Activated naive CD8-positive, alpha-beta T cell treated with anti-CD3 and anti-CD28 coated beads for 36 hours (primary cell): ENCODE data around the gene AKNA. TPM values are rescaled to one million over a fixed set of nuclear protein-coding genes. Genes with fewer than 3 reads are reported as not detected.

Experiments
- DNase-seq: peaks from one replicate; pipeline ENCODE4 v3.0.0; 2021
- H3K27ac Mint-ChIP-seq: one replicate; pipeline ENCODE4 v1.8.0; 2022; ENCODE audit warnings: mild to moderate bottlenecking, moderate library complexity, mixed read lengths
- H3K27me3 Mint-ChIP-seq: one replicate; pipeline ENCODE4 v1.8.0; 2022; ENCODE audit warnings: mild to moderate bottlenecking, mixed read lengths
- H3K36me3 Mint-ChIP-seq: one replicate; pipeline ENCODE4 v1.8.0; 2021; ENCODE audit warnings: mild to moderate bottlenecking, mixed read lengths
- H3K4me1 Mint-ChIP-seq: one replicate; pipeline ENCODE4 v1.8.0; 2021; ENCODE audit warnings: mixed read lengths
- H3K4me3 Mint-ChIP-seq: one replicate; pipeline ENCODE4 v1.8.0; 2022; ENCODE audit warnings: mild to moderate bottlenecking, moderate library complexity, mixed read lengths
- H3K9me3 Mint-ChIP-seq: one replicate; pipeline ENCODE4 v1.8.0; 2022; ENCODE audit warnings: mixed read lengths
- total RNA-seq, 2 experiments: library from RNA; stranded (reverse); gene quantifications; one replicate each; pipeline ENCODE4 v1.2.3, GENCODE V29; 2021

Gene AKNA
- total RNA-seq, 2 experiments from 2014 or later, result 129 to 130 TPM

GRCh38 chr9:114369216-114370130 is 18.3 kb downstream of the AKNA start:
- Mint-ChIP-seq H3K4me1 (peaks cover 82% of the 10 kb centered on the region), H3K36me3 (peaks cover 77% of the 10 kb centered on the region), H3K27ac (peak overlapping the region; percentile 68), H3K9me3 (peaks cover 3% of the 10 kb centered on the region), H3K27me3 (no peaks in the 10 kb centered on the region), H3K4me3 (no peak overlapping the region)
- no peak for DNase-seq

GRCh38 chr9:114367772-114368569 is 19.8 kb downstream of the AKNA start:
- Mint-ChIP-seq H3K4me3 (peak overlapping the region; percentile 7), H3K4me1 (peaks cover 83% of the 10 kb centered on the region), H3K36me3 (peaks cover 77% of the 10 kb centered on the region), H3K27me3 (no peaks in the 10 kb centered on the region), H3K27ac (peak overlapping the region; percentile 93), H3K9me3 (peaks cover 3% of the 10 kb centered on the region)
- no peak for DNase-seq

- H3K4me3 Mint-ChIP-seq, result peak overlapping the region; percentile 51
- peaks cover 3% of the 10 kb centered on the region for H3K9me3 Mint-ChIP-seq
- DNase-seq, result no peak
- H3K4me1 Mint-ChIP-seq, result peaks cover 83% of the 10 kb centered on the region
- H3K36me3 Mint-ChIP-seq, result peaks cover 80% of the 10 kb centered on the region
- no peaks in the 10 kb centered on the region for H3K27me3 Mint-ChIP-seq
- peak overlapping the region; percentile 93 for H3K27ac Mint-ChIP-seq
Observed at GRCh38 chr9:114367366-114367765, 20.4 kb downstream of the AKNA start.

- no peaks in the 10 kb centered on the region for H3K27me3 Mint-ChIP-seq
- peaks cover 78% of the 10 kb centered on the region for H3K4me1 Mint-ChIP-seq
- H3K9me3 Mint-ChIP-seq, result peaks cover 3% of the 10 kb centered on the region
- H3K4me3 Mint-ChIP-seq, result peak overlapping the region; percentile 51
- H3K27ac Mint-ChIP-seq, result peak overlapping the region; percentile 93
- peaks cover 77% of the 10 kb centered on the region for H3K36me3 Mint-ChIP-seq
- peak; percentile 44 for DNase-seq
Observed at GRCh38 chr9:114366334-114367128, 21.3 kb downstream of the AKNA start.

- Mint-ChIP-seq H3K4me3 (no peak overlapping the region), H3K36me3 (peaks cover 83% of the 10 kb centered on the region), H3K9me3 (peaks cover 3% of the 10 kb centered on the region), H3K4me1 (peaks cover 81% of the 10 kb centered on the region), H3K27ac (peak overlapping the region; percentile 93), H3K27me3 (no peaks in the 10 kb centered on the region)
- DNase-seq, result no peak
Observed at GRCh38 chr9:114365194-114365593, 22.6 kb downstream of the AKNA start.

GRCh38 chr9:114364134-114365041 is 23.4 kb downstream of the AKNA start:
- Mint-ChIP-seq H3K27ac (peak overlapping the region; percentile 93), H3K4me1 (peaks cover 83% of the 10 kb centered on the region), H3K36me3 (peaks cover 81% of the 10 kb centered on the region), H3K4me3 (peak overlapping the region; percentile 53), H3K9me3 (no peaks in the 10 kb centered on the region), H3K27me3 (no peaks in the 10 kb centered on the region)
- no peak for DNase-seq

- no peaks in the 10 kb centered on the region for H3K27me3 Mint-ChIP-seq
- H3K36me3 Mint-ChIP-seq, result peaks cover 78% of the 10 kb centered on the region
- peak overlapping the region; percentile 53 for H3K4me3 Mint-ChIP-seq
- no peaks in the 10 kb centered on the region for H3K9me3 Mint-ChIP-seq
- peak overlapping the region; percentile 93 for H3K27ac Mint-ChIP-seq
- H3K4me1 Mint-ChIP-seq, result peaks cover 81% of the 10 kb centered on the region
- peak; percentile 41 for DNase-seq
Observed at GRCh38 chr9:114363424-114363823, 24.4 kb downstream of the AKNA start.

- Mint-ChIP-seq H3K27ac (peak overlapping the region; percentile 93), H3K4me3 (no peak overlapping the region), H3K36me3 (peaks cover 73% of the 10 kb centered on the region), H3K27me3 (no peaks in the 10 kb centered on the region), H3K4me1 (peaks cover 76% of the 10 kb centered on the region), H3K9me3 (no peaks in the 10 kb centered on the region)
- no peak for DNase-seq
Observed at GRCh38 chr9:114362394-114362793, 25.4 kb downstream of the AKNA start.

GRCh38 chr9:114361542-114361941 is 26.2 kb downstream of the AKNA start:
- Mint-ChIP-seq H3K9me3 (no peaks in the 10 kb centered on the region), H3K27me3 (no peaks in the 10 kb centered on the region), H3K4me1 (peaks cover 73% of the 10 kb centered on the region), H3K36me3 (peaks cover 71% of the 10 kb centered on the region), H3K27ac (peak overlapping the region; percentile 87), H3K4me3 (no peak overlapping the region)
- no peak for DNase-seq

- H3K9me3 Mint-ChIP-seq, result no peaks in the 10 kb centered on the region
- no peaks in the 10 kb centered on the region for H3K27me3 Mint-ChIP-seq
- H3K36me3 Mint-ChIP-seq, result peaks cover 63% of the 10 kb centered on the region
- H3K27ac Mint-ChIP-seq, result peak overlapping the region; percentile 87
- no peak for DNase-seq
- no peak overlapping the region for H3K4me3 Mint-ChIP-seq
- H3K4me1 Mint-ChIP-seq, result peaks cover 60% of the 10 kb centered on the region
Observed at GRCh38 chr9:114359801-114360200, 28.0 kb downstream of the AKNA start.

GRCh38 chr9:114357911-114358328 is 29.9 kb downstream of the AKNA start:
- no peaks in the 10 kb centered on the region for H3K27me3 Mint-ChIP-seq

GRCh38 chr9:114357360-114357759 is 30.4 kb downstream of the AKNA start:
- H3K27me3 Mint-ChIP-seq, result no peaks in the 10 kb centered on the region
- peak overlapping the region; percentile 76 for H3K27ac Mint-ChIP-seq
- no peak overlapping the region for H3K4me3 Mint-ChIP-seq
- H3K9me3 Mint-ChIP-seq, result no peaks in the 10 kb centered on the region
- peaks cover 50% of the 10 kb centered on the region for H3K4me1 Mint-ChIP-seq
- no peak for DNase-seq
- peaks cover 56% of the 10 kb centered on the region for H3K36me3 Mint-ChIP-seq

More at GRCh38 chr9:114357911-114358328, 29.9 kb downstream of the AKNA start:
- peaks cover 53% of the 10 kb centered on the region for H3K36me3 Mint-ChIP-seq
- no peak for DNase-seq
- H3K4me3 Mint-ChIP-seq, result no peak overlapping the region
- H3K4me1 Mint-ChIP-seq, result peaks cover 51% of the 10 kb centered on the region
- no peak overlapping the region for H3K27ac Mint-ChIP-seq
- H3K9me3 Mint-ChIP-seq, result no peaks in the 10 kb centered on the region

- Mint-ChIP-seq H3K4me3 (no peak overlapping the region), H3K27ac (peak overlapping the region; percentile 76), H3K27me3 (no peaks in the 10 kb centered on the region), H3K4me1 (peaks cover 51% of the 10 kb centered on the region), H3K36me3 (peaks cover 58% of the 10 kb centered on the region), H3K9me3 (no peaks in the 10 kb centered on the region)
- no peak for DNase-seq
Observed at GRCh38 chr9:114356792-114357191, 31.0 kb downstream of the AKNA start.

GRCh38 chr9:114355821-114356220 is 32.0 kb downstream of the AKNA start:
- Mint-ChIP-seq H3K4me1 (peaks cover 51% of the 10 kb centered on the region), H3K27me3 (no peaks in the 10 kb centered on the region), H3K9me3 (no peaks in the 10 kb centered on the region), H3K36me3 (peaks cover 56% of the 10 kb centered on the region), H3K4me3 (no peak overlapping the region), H3K27ac (no peak overlapping the region)
- no peak for DNase-seq
